C1 segment of cervical spinal cord (tissue), 14 donors: Measurements from ENCODE around the gene TMEM150A.
"Not testable (repeated sequence)": the region's sequence is repeated elsewhere in the genome, so short reads cannot be mapped to it uniquely, and the experiment has no call there.

Source experiments
- DNase-seq, 14 donors: peaks; one replicate each; lab custom pipeline; 2025; lab: John Stamatoyannopoulos, UW

Gene TMEM150A

GRCh38 chr2:85611705-85612587 lies 9.4 kb upstream of the TMEM150A start, which contains the start of gene C2orf68:
C2orf68 (minus strand) TSS chr2:85612066; CDS start chr2:85611984, 82 bp downstream.
- DNase-seq: peak; percentile 36 to 92 (median 86)

- no peak for DNase-seq
Observed at GRCh38 chr2:85611217-85611704, 8.8 kb upstream of the TMEM150A start.

DNA sequence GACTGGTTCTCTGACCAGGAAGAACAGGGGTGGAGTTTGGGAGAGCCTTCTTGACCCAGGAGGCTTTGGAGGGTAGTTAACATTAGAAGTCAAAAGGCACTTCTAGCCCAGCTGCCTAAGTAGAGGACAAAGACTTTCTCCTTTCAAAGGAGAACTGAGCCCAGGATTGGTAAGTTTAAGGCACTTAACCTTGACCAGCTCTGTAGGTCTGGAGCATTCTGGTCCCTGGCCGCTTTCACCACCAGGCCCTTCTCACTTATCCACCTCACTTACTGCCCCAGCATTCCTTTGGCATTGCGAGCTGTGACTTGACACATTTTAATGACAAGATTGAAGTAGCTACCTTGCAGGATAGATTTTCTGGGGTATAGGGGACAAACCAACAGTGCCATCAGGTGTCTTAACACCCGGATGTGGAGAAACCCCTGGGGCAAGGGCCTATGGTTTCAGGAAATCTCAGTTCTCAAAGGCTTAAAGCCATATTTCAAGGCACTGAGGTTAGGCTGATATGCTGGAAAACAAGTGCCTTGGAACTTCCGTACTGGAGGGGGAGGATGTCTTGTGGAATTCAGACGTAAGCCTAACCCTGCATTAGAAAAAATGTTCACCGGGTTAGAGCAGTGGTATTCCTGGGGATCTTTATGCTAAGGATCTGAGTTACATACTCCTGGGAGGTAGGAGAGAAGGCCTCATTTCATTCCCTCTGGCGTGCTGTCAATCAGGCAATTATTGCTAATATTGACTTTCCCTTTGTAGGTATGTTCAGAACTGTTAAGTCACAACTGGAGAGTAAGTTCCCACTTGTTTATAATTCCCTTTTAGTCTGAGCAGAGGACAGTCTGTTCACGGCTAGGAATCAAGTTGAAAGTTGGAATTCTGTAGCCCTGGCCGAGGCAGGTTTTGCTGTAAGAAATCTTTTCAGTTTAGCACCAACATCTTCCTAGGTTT lies 5.0 kb upstream of the TMEM150A start:
- DNase-seq: no peak

- no peak for DNase-seq
Observed at GRCh38 chr2:85606116-85606455, 3.6 kb upstream of the TMEM150A start.

DNA sequence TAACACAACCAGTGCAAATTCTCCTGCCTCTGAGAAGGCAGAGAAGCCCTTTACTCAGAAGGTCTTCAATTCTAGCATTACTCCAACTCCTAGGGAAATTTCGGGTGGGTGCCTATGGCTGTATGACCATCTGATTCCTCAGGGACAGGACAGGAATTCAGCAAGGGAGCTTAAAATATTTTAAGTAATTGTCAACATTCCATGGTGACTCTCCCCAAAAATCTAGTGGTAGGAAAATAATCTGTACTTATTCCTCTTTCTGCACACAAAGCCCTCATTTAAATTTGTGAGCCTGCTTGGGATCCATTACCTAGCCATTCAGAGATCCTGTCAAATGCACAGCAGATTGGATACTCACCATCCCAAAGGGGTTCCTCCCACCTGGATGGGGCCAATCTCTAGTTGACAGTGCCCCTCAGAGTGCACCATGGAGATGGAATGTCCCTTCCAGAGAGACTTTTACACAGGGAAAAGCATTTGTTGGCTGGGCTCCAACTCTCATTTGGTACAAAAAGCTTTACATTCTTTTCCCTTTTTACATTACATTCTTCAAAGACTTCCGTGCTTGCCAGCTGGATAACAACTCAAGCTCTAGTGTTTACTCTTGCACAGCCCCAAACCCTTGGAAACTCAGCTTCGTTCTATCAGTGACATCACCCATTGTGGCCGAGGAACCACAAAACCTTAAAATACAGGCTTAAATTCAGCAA lies 3.1 kb upstream of the TMEM150A start:
- DNase-seq: no peak

- DNase-seq: no peak
Observed at GRCh38 chr2:85604568-85605339, 2.3 kb upstream of the TMEM150A start.

DNA sequence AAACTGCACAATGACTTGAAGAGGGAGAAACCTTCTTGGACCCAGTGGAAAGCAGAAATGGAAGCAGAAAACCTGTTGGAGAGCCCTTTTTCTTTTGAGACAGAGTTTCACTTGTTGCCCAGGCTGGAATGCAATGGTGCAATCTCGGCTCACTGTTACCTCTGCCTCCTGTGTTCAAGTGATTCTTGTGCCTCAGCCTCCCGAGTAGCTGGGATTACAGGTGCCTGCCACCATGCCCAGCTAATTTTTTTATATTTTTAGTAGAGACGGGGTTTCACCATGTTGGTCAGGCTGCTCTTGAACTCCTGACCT lies 1.6 kb upstream of the TMEM150A start:
- not testable (repeated sequence) for DNase-seq

DNA sequence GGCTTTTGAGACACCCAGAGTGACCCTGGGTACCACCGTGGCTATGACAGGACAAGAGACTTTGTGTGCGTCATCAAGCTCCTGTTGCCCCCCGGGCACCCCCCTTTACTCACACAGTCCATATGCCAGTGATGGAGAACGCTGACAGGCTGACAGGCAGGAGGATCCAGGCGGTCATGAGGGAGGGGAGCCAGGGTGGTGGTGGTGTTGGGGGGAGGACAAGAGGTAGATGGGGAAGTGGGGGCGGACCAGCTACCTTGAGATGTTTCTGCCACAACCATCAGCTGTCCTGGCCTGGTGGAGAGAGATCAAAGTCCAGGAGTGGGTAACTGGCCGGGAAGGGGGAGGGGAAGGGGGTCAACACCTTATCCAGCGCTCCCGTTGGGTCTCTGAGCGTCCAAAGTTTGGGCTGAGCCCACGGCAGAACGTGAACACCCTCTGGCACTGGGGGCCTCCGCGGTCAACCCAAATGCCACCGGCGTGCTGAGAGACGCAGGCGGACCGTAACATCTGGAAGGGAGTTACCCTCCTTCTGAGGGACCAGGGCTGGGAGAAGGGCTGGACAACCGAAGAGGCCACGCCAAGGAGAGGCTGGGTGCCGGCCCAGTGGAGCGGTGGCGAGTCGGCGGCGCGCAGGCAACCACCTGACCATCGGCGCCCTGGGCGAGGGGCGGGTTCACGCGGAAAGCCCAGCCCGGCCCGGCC lies 575 bp downstream of the TMEM150A start:
- peak in 7 of 14 donors; percentile 65 to 92 (median 85) for DNase-seq

- DNase-seq: no peak
Observed at GRCh38 chr2:85600951-85601770, 1.3 kb downstream of the TMEM150A start.

GRCh38 chr2:85600235-85600575 lies 2.3 kb downstream of the TMEM150A start:
- DNase-seq: no peak

DNA sequence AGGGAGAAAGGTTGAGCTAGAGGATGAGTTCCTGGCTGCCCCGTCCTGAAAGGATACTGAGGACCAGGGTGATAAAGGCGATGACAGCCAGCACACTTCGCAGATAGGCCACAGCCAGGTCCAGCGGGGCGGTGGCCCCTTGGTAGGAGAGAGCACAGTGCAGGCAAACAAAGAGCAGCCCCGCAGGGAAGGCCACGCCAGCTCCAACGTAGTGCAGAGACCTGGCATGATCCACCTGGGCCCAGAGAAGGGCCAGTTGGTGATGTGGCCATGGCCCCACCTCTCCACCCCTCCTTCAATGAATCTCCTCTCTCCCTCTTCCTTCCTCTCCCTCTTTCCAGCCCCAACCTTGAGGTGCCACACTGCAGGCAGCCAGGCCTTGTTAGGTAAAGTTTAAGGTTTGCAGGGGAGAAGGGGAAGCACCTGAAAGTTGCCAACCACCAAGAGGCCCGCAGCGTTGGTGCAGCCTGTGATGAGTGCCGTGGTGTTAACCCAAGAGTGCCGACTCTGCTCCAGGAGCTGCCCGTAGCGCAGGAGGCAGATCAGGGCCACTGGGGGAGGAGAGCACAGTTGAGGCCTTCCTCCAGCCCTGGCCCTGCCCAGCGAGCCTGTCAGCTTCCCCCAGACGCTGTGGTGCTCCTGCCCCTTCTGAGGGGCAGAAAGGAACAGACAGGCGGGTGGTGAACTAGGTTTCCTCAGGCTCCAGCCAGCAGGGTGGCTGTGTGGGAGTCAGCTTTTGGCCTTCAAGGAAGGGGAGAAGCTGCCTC lies 2.8 kb downstream of the TMEM150A start:
- DNase-seq: no peak

- no peak for DNase-seq
Observed at GRCh38 chr2:85598594-85599340, 3.7 kb downstream of the TMEM150A start.

DNA sequence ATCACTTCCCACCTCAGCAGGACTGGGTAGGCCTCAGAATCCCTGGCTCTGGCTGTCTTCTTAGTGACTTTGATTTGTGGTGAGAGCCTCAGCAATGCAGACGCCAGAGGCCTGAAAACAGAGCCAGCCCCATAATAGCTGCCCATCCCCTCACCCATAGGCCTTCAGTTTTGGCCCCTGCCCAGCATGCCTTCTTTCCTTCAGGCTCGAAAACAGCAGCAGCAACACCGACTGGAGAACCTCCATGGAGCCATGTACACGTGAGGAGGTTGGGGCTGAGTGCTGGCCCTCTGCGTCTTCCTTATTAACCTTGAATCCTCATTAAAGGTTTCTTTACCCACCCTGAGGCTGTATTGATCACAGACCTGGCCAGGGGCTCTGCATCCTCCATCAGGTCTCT lies 5.3 kb downstream of the TMEM150A start:
- DNase-seq: no peak

DNA sequence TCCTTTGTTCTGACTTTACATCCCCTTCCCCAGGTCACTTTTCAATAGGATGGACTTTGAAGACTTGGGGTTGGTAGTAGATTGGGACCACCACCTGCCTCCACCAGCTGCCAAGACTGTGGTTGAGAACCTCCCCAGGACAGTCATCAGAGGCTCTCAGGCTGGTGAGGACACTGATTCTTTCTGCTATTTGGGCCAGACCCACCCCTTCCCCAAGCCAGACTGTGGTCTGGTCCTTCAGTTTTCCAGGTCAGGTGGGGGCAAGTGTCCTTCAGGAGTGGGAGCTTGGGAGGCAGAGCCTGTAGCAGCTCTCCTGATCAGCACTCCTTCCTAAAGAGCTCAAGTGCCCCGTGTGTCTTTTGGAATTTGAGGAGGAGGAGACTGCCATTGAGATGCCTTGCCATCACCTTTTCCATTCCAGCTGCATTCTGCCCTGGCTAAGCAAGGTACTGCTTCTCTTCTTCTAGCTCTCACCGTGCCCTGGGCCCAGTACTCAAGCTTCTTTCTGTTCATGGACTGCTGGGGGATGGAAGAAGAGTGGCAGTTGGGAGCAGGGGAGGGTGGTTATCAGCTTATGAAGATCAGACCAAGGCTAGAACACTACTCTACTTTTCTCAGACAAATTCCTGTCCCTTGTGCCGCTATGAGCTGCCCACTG lies 5.9 kb downstream of the TMEM150A start:
- DNase-seq: no peak

GRCh38 chr2:85596026-85596333 lies 6.5 kb downstream of the TMEM150A start:
- DNase-seq: no peak

- DNase-seq: peak; percentile 67 to 99 (median 96)
Observed at GRCh38 chr2:85595301-85596025, 7.0 kb downstream of the TMEM150A start, which contains the start of gene RNF181. RNF181 (plus strand) TSS chr2:85595745; CDS start chr2:85595764, 19 bp downstream.
